Neuronal stem cell (in vitro differentiated cells): ENCODE measurements around the gene NPPC. TPM values are rescaled to one million over a fixed set of nuclear protein-coding genes. Genes with fewer than 3 reads are reported as not detected.

Experiments
- DNase-seq: peaks from one replicate; pipeline ENCODE4 v3.0.0-alpha.2; 2013; ENCODE audit warnings: low spot score
- H2AFZ ChIP-seq: one replicate; pipeline ENCODE4 v1.6.1; 2013; ENCODE audit warnings: mild to moderate bottlenecking, low read length, inconsistent platforms
- H2AK5ac ChIP-seq: 2 replicates; pipeline ENCODE4 v1.6.1; 2013; ENCODE audit warnings: low read depth, mild to moderate bottlenecking, inconsistent platforms, low read length, moderate library complexity, mixed read lengths
- H2BK120ac ChIP-seq: 2 replicates; pipeline ENCODE4 v1.6.1; 2013; ENCODE audit warnings: low read depth, mild to moderate bottlenecking, inconsistent platforms, low read length, moderate library complexity, mixed read lengths
- H2BK12ac ChIP-seq: one replicate; pipeline ENCODE4 v1.6.1; 2013; ENCODE audit warnings: low read length, inconsistent platforms
- H2BK15ac ChIP-seq: 2 replicates; pipeline ENCODE4 v1.6.1; 2013; ENCODE audit warnings: mild to moderate bottlenecking, low read length, inconsistent platforms, mixed read lengths
- H2BK5ac ChIP-seq: one replicate; pipeline ENCODE4 v1.6.1; 2013; ENCODE audit warnings: inconsistent platforms, mild to moderate bottlenecking, low read length, moderate library complexity
- H3K14ac ChIP-seq: one replicate; pipeline ENCODE4 v1.6.1; 2013; ENCODE audit warnings: low read length, inconsistent platforms
- H3K18ac ChIP-seq: 2 replicates; pipeline ENCODE4 v1.6.1; 2013; ENCODE audit warnings: low read length, inconsistent platforms
- H3K23ac ChIP-seq: 2 replicates; pipeline ENCODE4 v1.6.1; 2013; ENCODE audit warnings: low read depth, mild to moderate bottlenecking, mixed read lengths, low read length, inconsistent platforms; ENCODE audit not compliant: poor library complexity
- H3K27ac ChIP-seq: replicated peaks from 3 replicates; pipeline ENCODE4 v1.5.1; 2013; ENCODE audit warnings: low read length, inconsistent platforms
- H3K27me3 ChIP-seq, 3 experiments: 2 replicates each; pipeline ENCODE4 v1.6.1; 2013; ENCODE audit warnings: low read length in 3 of 3, mild to moderate bottlenecking in 2 of 3, inconsistent platforms in 1 of 3, low read depth in 1 of 3, mixed read lengths in 1 of 3, moderate library complexity in 1 of 3; ENCODE audit not compliant: control insufficient read depth in 3 of 3, insufficient read depth in 3 of 3
- H3K36me3 ChIP-seq, 2 donors: replicated peaks in 1 of 2; 2 replicates each; pipeline ENCODE4 v1.6.1; 2013; ENCODE audit warnings: low read length in 2 of 2; ENCODE audit not compliant: control insufficient read depth in 2 of 2, insufficient read depth in 2 of 2
- H3K4ac ChIP-seq: 2 replicates; pipeline ENCODE4 v1.6.1; 2013; ENCODE audit warnings: inconsistent platforms, mild to moderate bottlenecking, low read length, moderate library complexity
- H3K4me1 ChIP-seq, 2 donors: 1 replicate in 1 of 2; 2 replicates in 1 of 2; pipeline ENCODE4 v1.6.1; 2013; ENCODE audit warnings: low read length in 2 of 2, low read depth in 1 of 2; ENCODE audit not compliant: control insufficient read depth in 2 of 2, insufficient read depth in 1 of 2
- H3K4me2 ChIP-seq: one replicate; pipeline ENCODE4 v1.6.1; 2013; ENCODE audit warnings: mild to moderate bottlenecking, low read length, inconsistent platforms; ENCODE audit not compliant: insufficient read depth, poor library complexity, severe bottlenecking
- H3K4me3 ChIP-seq, 2 donors: 2 replicates each; pipeline ENCODE4 v1.5.1; 2013; ENCODE audit warnings: low read length in 2 of 2, mild to moderate bottlenecking in 2 of 2, inconsistent platforms in 1 of 2, moderate library complexity in 1 of 2
- H3K79me1 ChIP-seq: one replicate; pipeline ENCODE4 v1.6.1; 2013; ENCODE audit warnings: low read depth, mild to moderate bottlenecking, inconsistent platforms, low read length, moderate library complexity
- H3K9ac ChIP-seq: one replicate; pipeline ENCODE4 v1.6.1; 2013; ENCODE audit warnings: mild to moderate bottlenecking, low read depth, low read length, inconsistent platforms; ENCODE audit not compliant: poor library complexity
- H3K9me3 ChIP-seq, 2 donors: replicated peaks in 1 of 2; 2 replicates each; pipeline versions ENCODE3 to v1.6.1; 2013; ENCODE audit warnings: low read length in 2 of 2, mild to moderate bottlenecking in 2 of 2, inconsistent platforms in 1 of 2, low read depth in 1 of 2, mixed read lengths in 1 of 2, moderate library complexity in 1 of 2; ENCODE audit not compliant: control insufficient read depth in 2 of 2, insufficient read depth in 1 of 2
- H4K8ac ChIP-seq: one replicate; pipeline ENCODE4 v1.6.1; 2013; ENCODE audit warnings: low read depth, mild to moderate bottlenecking, inconsistent platforms, low read length, moderate library complexity
- H4K91ac ChIP-seq: one replicate; pipeline ENCODE4 v1.6.1; 2013; ENCODE audit warnings: low read length, low read depth, mild to moderate bottlenecking, inconsistent platforms; ENCODE audit not compliant: poor library complexity
- WGBS, 2 donors: extraction: QIAGEN DNeasy Blood & Tissue Kit; methylation state at CpG; one replicate each; pipeline ENCODE4 v1.1.7; 2013; ENCODE audit warnings: missing lambda C conversion rate in 2 of 2, mixed read lengths in 1 of 2; ENCODE audit not compliant: insufficient read length in 2 of 2, insufficient replicate concordance in 1 of 2; ENCODE audit errors: extremely low coverage in 2 of 2; 5-methylcytosine and 5-hydroxymethylcytosine counted together
- polyA plus RNA-seq, 2 experiments: library from polyadenylated mRNA; stranded (reverse); fragments of 200-250 nt; gene quantifications; one replicate each; pipeline ENCODE4 v1.2.3, GENCODE V29; 2013

The NPPC gene, protein sequence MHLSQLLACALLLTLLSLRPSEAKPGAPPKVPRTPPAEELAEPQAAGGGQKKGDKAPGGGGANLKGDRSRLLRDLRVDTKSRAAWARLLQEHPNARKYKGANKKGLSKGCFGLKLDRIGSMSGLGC
- polyA plus RNA-seq (2013, experiment 1 of 2): 0.32 TPM
- 0.35 TPM for polyA plus RNA-seq (2013, experiment 2 of 2)

DNA sequence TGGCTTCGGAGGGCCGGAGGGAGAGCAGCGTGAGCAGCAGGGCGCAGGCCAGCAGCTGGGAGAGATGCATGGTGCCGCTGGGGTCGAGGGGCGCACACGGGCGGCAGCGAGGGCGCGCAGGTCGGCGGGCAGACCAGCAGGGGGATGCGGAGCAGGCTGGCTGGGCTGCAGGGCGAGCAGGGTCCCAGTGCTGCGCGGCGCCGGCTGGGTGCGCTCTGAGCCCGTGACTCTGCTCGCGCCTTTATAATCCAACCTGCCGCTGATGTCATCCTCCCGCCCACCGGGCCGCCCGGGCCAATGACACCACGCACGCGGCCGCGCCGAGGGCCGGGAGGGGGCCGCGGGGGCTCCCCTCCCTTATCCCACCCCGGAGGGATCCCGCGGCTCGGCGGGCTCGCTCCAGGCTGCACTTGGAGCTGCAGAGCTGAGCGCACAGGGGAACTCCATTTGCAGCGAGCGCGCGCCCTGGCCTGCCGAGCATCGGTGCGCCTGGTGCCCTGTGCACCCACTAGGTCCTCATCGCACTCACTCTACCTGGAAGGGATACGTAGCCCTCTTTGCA is at the start of gene NPPC:
TSS of gene NPPC (minus strand) at position 217 of the 562 bp plus-strand sequence. CDS start at position 70, 147 bp downstream.
- peaks cover 16 to 62% (median 52%) of the 10 kb centered on the region in 3 experiments for H3K27me3 ChIP-seq

DNA sequence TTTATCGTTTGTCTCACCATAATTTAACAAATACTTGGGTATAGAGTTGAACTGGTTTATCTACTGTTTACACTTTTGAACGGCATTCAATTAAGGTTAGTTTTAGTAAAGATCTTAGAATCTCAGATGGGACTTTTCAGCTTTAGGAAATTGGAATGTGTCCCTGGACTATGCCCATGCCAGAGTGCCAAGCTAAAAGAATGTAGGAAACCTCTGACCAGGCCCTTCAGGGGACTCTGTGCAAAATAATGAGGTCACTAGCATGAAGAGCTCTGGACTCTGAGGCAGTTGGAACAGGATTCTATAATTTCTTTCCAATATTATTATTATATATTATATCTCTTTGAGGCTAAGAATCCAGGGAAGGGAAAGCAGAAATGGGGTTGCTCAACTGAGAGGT is 48.8 kb upstream of the NPPC start:
- H3K4me2 ChIP-seq: no peak overlapping the region
- no peak overlapping the region for H3K4ac ChIP-seq
- no peak overlapping the region for H2AFZ ChIP-seq
- no peak overlapping the region for H2BK5ac ChIP-seq
- peaks cover 2% of the 10 kb centered on the region for H3K79me1 ChIP-seq
- no peak overlapping the region for H2AK5ac ChIP-seq
- no peak overlapping the region for H3K9ac ChIP-seq
- H2BK120ac ChIP-seq: no peak overlapping the region
- H3K4me1 ChIP-seq: no peaks in the 10 kb centered on the region
- H2BK15ac ChIP-seq: no peak overlapping the region
- H3K18ac ChIP-seq: no peak overlapping the region
- no peak overlapping the region for H3K23ac ChIP-seq
- H3K4me3 ChIP-seq: no peak overlapping the region
- no peak overlapping the region for H3K27ac ChIP-seq
- WGBS, 2 donors: no CpG with 5 or more reads among the region's 2 CpGs
- DNase-seq: no peak
- no peak overlapping the region for H4K8ac ChIP-seq
- no peak overlapping the region for H4K91ac ChIP-seq
- no peaks in the 10 kb centered on the region for H3K27me3 ChIP-seq
- H3K9me3 ChIP-seq: peaks cover 0 to 4% of the 10 kb centered on the region in 2 donors
- no peak overlapping the region for H2BK12ac ChIP-seq
- peaks cover 0 to 2% of the 10 kb centered on the region in 2 donors for H3K36me3 ChIP-seq
- H3K14ac ChIP-seq: no peak overlapping the region

More for the DNA sequence above, at the start of gene NPPC:
- Histone ChIP-seq H2AFZ (peak within 1 kb of the TSS; percentile 98), H4K91ac (no peak within 1 kb of the TSS), H2BK120ac (no peak within 1 kb of the TSS), H3K4me2 (peak within 1 kb of the TSS; percentile 99), H2BK12ac (no peak within 1 kb of the TSS), H3K4me3 (peak within 1 kb of the TSS; percentile 59 to 85), H3K4ac (no peak within 1 kb of the TSS), H4K8ac (no peak within 1 kb of the TSS), H3K9ac (peak within 1 kb of the TSS; percentile 83), H3K9me3 (no peaks in the 10 kb centered on the region), H3K23ac (peak within 1 kb of the TSS; percentile 89), H2AK5ac (peak within 1 kb of the TSS; percentile 76), H3K14ac (peak within 1 kb of the TSS; percentile 76), H3K18ac (peak within 1 kb of the TSS; percentile 95), H2BK15ac (peak within 1 kb of the TSS; percentile 64), H3K4me1 (peaks cover 15 to 19% of the 10 kb centered on the region in 2 donors), H3K27ac (no peak within 1 kb of the TSS), H3K36me3 (no peaks in the 10 kb centered on the region), H3K79me1 (peaks cover 2% of the 10 kb centered on the region), H2BK5ac (no peak within 1 kb of the TSS)
- peak; percentile 81 for DNase-seq
- no CpG with 5 or more reads among the region's 54 CpGs for WGBS, 2 donors

DNA sequence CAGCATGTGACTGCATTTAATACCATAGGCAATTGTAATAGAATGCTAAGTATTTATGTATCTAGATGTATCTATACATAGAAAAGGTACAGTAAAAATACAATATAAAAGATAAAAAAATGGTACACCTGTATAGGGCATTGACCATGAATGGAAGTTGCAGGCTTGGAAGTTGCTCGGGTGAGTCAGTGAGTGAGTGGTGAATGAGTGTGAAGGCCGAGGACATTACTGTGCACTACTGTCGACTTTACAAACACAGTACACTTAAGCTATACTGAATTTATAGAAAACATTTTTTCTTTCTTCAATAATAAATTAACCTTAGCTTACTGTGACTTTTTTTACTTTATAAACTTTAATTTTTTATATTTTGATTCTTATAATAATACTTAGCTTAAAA is 44.3 kb upstream of the NPPC start:
- no peak overlapping the region for H3K27ac ChIP-seq
- H3K4ac ChIP-seq: no peak overlapping the region
- no peak overlapping the region for H3K14ac ChIP-seq
- no peaks in the 10 kb centered on the region for H3K27me3 ChIP-seq
- H2BK12ac ChIP-seq: no peak overlapping the region
- H3K9ac ChIP-seq: no peak overlapping the region
- no CpG with 5 or more reads among the region's 3 CpGs for WGBS, 2 donors
- no peak overlapping the region for H2AK5ac ChIP-seq
- peaks cover 3 to 16% of the 10 kb centered on the region in 2 donors for H3K9me3 ChIP-seq
- no peak overlapping the region for H2BK120ac ChIP-seq
- no peak overlapping the region for H3K18ac ChIP-seq
- H3K79me1 ChIP-seq: peaks cover 5% of the 10 kb centered on the region
- no peak overlapping the region for H4K91ac ChIP-seq
- no peak overlapping the region for H4K8ac ChIP-seq
- H3K36me3 ChIP-seq: peaks cover 0 to 2% of the 10 kb centered on the region in 2 donors
- no peak overlapping the region for H2BK5ac ChIP-seq
- no peak overlapping the region for H2AFZ ChIP-seq
- H3K4me2 ChIP-seq: no peak overlapping the region
- no peak for DNase-seq
- H2BK15ac ChIP-seq: no peak overlapping the region
- no peak overlapping the region for H3K4me3 ChIP-seq
- no peaks in the 10 kb centered on the region for H3K4me1 ChIP-seq
- no peak overlapping the region for H3K23ac ChIP-seq

DNA sequence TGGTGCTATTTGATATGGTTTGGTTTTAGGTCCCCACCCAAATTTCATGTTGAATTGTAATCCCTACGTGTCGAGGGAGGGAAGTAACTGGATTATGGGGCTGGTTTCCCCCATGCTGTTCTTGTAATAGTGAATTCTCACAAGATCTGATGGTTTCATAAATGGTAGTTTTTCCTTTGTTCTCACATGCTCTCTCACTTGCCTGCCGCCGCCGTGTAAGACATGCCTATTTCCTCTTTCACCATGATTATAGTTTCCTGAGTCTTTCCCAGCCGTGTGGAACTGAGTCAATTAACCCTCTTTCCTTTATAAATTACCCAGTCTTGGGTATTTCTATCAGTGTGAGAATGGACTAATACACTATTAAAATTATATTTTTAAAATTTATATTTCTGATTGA is 42.6 kb upstream of the NPPC start:
- H3K79me1 ChIP-seq: peaks cover 5% of the 10 kb centered on the region
- H3K9ac ChIP-seq: no peak overlapping the region
- H2BK5ac ChIP-seq: no peak overlapping the region
- peaks cover 0 to 7% of the 10 kb centered on the region in 2 donors for H3K4me1 ChIP-seq
- H3K27ac ChIP-seq: no peak overlapping the region
- H3K18ac ChIP-seq: no peak overlapping the region
- H3K23ac ChIP-seq: no peak overlapping the region
- peaks cover 0 to 2% of the 10 kb centered on the region in 2 donors for H3K36me3 ChIP-seq
- no peak overlapping the region for H2BK120ac ChIP-seq
- no peak overlapping the region for H2AFZ ChIP-seq
- DNase-seq: no peak
- no peak overlapping the region for H4K91ac ChIP-seq
- H4K8ac ChIP-seq: no peak overlapping the region
- no peak overlapping the region for H3K4me3 ChIP-seq
- H3K14ac ChIP-seq: no peak overlapping the region
- H2BK15ac ChIP-seq: no peak overlapping the region
- H3K27me3 ChIP-seq: no peaks in the 10 kb centered on the region
- no CpG with 5 or more reads among the region's 6 CpGs for WGBS, 2 donors
- no peak overlapping the region for H3K4me2 ChIP-seq
- no peak overlapping the region for H2BK12ac ChIP-seq
- no peak overlapping the region for H3K4ac ChIP-seq
- peaks cover 3 to 12% of the 10 kb centered on the region in 2 donors for H3K9me3 ChIP-seq
- H2AK5ac ChIP-seq: no peak overlapping the region
